ENCODE data around the gene AOAH. TPM values are rescaled to one million over a fixed set of nuclear protein-coding genes. Genes with fewer than 3 reads are reported as not detected.

Gene AOAH
- total RNA-seq, 1 experiment from 2014 or later: 0.39 TPM

DNA sequence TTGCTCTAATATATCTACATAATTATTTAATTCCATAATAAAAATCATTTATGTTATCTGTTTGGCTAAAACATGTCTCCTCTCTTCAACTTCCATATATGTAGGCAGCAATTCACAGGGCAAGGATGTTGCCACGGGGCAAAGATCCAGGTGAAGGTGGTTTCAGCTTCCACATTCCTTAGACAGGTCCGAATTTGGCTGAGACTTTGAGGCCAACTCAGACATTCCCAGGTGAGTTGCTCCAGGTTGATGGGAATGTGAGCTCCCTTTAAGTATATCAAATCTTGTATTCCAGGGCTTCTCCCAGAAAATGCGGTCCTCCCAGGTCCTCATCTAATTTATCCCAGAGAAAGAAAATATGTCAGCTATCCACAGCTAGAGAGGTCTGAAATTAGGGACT lies 15.1 kb upstream of the AOAH start:
- Histone ChIP-seq H4K91ac (ENCODE audit: insufficient read length, low read depth, low read length) (no peak overlapping the region), H4K20me1 (ENCODE audit: control insufficient read depth, insufficient read depth, insufficient read length) (no peaks in the 10 kb centered on the region), H3K27ac (ENCODE audit: insufficient read length, low read depth, low read length) (no peak overlapping the region), H2BK20ac (ENCODE audit: low read depth, low read length, poor library complexity, severe bottlenecking) (no peak overlapping the region), H3T11ph (ENCODE audit: low read length) (no peak overlapping the region), H3K9ac (ENCODE audit: extremely low read depth, insufficient read length, low read length) (no peak overlapping the region), H2BK12ac (ENCODE audit: insufficient read length, low read depth, low read length) (no peak overlapping the region), H3K79me1 (ENCODE audit: insufficient read depth, low read depth, low read length, poor library complexity, severe bottlenecking) (no peaks in the 10 kb centered on the region), H2AK5ac (ENCODE audit: insufficient read length, low read length) (no peak overlapping the region), H2AFZ (ENCODE audit: low read length) (no peak overlapping the region), H3K23ac (ENCODE audit: insufficient read length, low read depth, low read length) (no peak overlapping the region), H2BK120ac (ENCODE audit: low read depth, low read length, poor library complexity, severe bottlenecking) (no peak overlapping the region), H3K56ac (ENCODE audit: insufficient read length, low read depth, low read length) (no peak overlapping the region), H3K27me3 (ENCODE audit: insufficient read depth, low read length) (no peaks in the 10 kb centered on the region), H3K79me2 (ENCODE audit: insufficient read depth, low read length) (no peaks in the 10 kb centered on the region), H3K4me2 (ENCODE audit: insufficient read depth, insufficient read length, low read length) (no peak overlapping the region), H3K4ac (ENCODE audit: low read depth, low read length) (no peak overlapping the region), H4K5ac (ENCODE audit: insufficient read length, low read depth, low read length) (no peak overlapping the region), H3K14ac (ENCODE audit: insufficient read depth, low read length) (no peak overlapping the region), H2BK5ac (ENCODE audit: insufficient read length, low read length) (no peak overlapping the region), H2BK15ac (ENCODE audit: low read depth, low read length) (no peak overlapping the region), H3K23me2 (ENCODE audit: insufficient read length, low read depth, low read length, poor library complexity, severe bottlenecking) (no peaks in the 10 kb centered on the region), H3K18ac (ENCODE audit: insufficient read length, low read depth, low read length) (no peak overlapping the region), H3K4me1 (ENCODE audit: insufficient read depth, low read length) (peaks cover 8% of the 10 kb centered on the region; the same call in 1 of the 2 replicates), H4K8ac (replicated peaks; ENCODE audit: insufficient read length, low read depth, low read length) (no peak overlapping the region), H3K9me3 (ENCODE audit: control insufficient read depth, low read depth, low read length) (no peaks in the 10 kb centered on the region)
- H3K36me3 Mint-ChIP-seq (ENCODE audit: insufficient read depth in 1 of 3, low read depth in 3 of 3): peaks cover 0 to 6% (median 0%) of the 10 kb centered on the region in 3 experiments; a peak in 3 of 7 replicates
- no CpG with 5 or more reads among the region's 3 CpGs for WGBS (ENCODE audit: extremely low coverage, insufficient read length, low lambda C conversion rate)
- H3K27me3 Mint-ChIP-seq (ENCODE audit: low read depth): no peaks in the 10 kb centered on the region
- no peak overlapping the region for H3K27ac Mint-ChIP-seq
- TF ChIP-seq, protein P1, sequence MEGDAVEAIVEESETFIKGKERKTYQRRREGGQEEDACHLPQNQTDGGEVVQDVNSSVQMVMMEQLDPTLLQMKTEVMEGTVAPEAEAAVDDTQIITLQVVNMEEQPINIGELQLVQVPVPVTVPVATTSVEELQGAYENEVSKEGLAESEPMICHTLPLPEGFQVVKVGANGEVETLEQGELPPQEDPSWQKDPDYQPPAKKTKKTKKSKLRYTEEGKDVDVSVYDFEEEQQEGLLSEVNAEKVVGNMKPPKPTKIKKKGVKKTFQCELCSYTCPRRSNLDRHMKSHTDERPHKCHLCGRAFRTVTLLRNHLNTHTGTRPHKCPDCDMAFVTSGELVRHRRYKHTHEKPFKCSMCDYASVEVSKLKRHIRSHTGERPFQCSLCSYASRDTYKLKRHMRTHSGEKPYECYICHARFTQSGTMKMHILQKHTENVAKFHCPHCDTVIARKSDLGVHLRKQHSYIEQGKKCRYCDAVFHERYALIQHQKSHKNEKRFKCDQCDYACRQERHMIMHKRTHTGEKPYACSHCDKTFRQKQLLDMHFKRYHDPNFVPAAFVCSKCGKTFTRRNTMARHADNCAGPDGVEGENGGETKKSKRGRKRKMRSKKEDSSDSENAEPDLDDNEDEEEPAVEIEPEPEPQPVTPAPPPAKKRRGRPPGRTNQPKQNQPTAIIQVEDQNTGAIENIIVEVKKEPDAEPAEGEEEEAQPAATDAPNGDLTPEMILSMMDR (conservative IDR thresholded peaks at IDR 0.05): no peak
- H3K4me3 Mint-ChIP-seq: no peak overlapping the region
- DNase-seq: no peak
- H3K4me1 Mint-ChIP-seq: peaks cover 6 to 13% of the 10 kb centered on the region in 2 experiments; a peak in 3 of 4 replicates
- H3K9me3 Mint-ChIP-seq: peaks cover 1 to 3% of the 10 kb centered on the region in 2 experiments; a peak in 3 of 5 replicates

Measured in H9 (cell line).